Stimulated activated CD4-positive, alpha-beta T cell treated with anti-CD3 and anti-CD28 coated beads, Interleukin-15, amount 100 ng/mL, for 1 hour (primary cell): Measurements from ENCODE around the gene SPATS2.

Experiments used
- DNase-seq, 2 donors: peaks; one replicate each; pipeline ENCODE4 v3.0.0-alpha.2; 2020; ENCODE audit warnings: low read depth in 1 of 2, low spot score in 1 of 2

The SPATS2 gene

DNA sequence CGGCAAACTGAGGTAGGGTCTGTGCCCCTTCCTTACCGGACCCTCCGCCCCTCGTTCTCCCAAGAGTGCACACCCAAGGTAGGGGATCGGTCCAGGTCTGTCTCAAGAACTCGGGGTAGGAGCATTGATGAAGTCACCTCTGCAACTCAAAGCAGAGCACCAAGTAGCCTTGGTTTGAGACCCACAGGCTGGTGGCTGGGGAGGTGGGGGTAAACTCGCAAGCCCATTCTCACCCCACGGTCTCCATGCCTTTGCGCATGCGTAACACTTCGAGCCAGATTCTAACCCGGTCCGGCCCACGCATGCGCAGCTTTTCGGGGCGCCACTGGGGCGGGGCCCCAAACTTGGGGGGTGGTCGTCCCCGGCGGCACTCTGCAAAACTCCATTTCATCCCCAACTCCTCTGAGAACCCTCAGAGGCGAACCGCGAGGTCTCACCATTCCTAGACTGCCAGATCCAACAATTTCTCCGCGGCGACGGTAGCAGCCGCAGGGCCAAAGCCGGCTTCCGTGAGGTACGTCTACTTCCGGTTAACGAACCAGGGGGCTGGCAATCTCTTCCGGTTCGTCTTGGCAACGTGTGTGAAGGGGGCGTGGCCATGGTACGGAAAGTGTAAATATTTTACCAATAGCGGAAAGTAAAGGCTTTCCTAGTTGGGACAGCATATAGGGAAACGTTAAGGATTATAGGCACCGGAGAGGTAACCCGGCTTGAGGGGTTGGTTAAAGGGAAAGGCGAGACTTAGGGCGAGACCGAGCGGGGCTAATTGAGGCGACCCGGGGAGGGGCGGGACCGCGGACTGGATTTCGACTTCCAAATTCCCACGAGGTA is 200.6 kb downstream of the SPATS2 start, which contains the start of gene MCRS1:
TSS of gene MCRS1 (minus strand) at position 532 of the 831 bp plus-strand sequence. CDS start 1,411 bp downstream, outside the sequence.
- DNase-seq = peak; percentile 75 to 78

DNA sequence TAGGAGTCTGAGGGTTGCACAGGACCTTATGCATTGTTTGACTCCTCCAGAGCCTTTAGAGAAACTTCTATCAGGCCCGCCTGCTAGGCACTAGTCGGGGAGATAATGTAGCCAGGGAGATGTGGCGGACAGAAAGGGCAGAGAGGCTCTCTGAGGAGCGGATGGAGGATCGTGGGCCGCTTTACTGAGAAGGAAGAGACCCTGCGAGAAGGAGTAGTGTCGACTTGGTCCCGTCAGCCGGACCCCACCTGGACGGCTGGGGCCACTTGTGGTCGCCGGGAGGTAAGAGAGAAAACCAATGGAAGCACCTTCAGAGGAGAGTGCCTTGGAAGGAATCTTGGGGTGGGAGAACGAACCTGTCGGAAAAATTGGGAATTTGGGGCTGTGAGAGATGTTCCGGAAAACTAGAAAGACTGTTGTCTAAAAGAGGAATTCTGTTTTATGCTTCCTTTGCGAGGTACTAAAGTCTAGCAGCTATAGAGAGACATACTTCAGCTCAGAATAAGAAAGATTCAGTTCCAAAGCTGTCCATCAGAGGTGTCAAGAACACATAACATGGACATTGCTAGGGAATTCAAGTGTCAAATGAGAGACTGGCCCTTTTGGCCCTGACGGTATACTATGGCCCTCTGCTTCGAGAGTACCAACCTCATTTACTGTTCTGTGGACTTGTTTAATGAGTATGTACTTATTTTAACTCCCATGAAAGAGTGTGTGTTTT is 201.3 kb downstream of the SPATS2 start:
- DNase-seq = no peak
